Thyroid gland (tissue), 4 donors: Measurements from ENCODE around the gene COMMD8. TPM values are rescaled to one million over a fixed set of nuclear protein-coding genes. Genes with fewer than 3 reads are reported as not detected.

Experiments used
- DNase-seq, 2 donors: peaks; one replicate each; pipeline ENCODE4 v3.0.0-alpha.2; 2019
- H3K27ac ChIP-seq, 3 donors: fragments of 200-600 bp; sonication (generic); 1 replicate in 2 of 3; 2 replicates in 1 of 3; pipeline ENCODE4 v1.5.1; 2016 to 2019; ENCODE audit warnings: mild to moderate bottlenecking in 1 of 3, moderate library complexity in 1 of 3
- H3K27me3 ChIP-seq: fragments of 200-600 bp; sonication (generic); one replicate; pipeline ENCODE4 v1.5.1; 2019
- H3K36me3 ChIP-seq, 2 donors: fragments of 200-600 bp; sonication (generic); one replicate each; pipeline ENCODE4 v1.5.1; 2016 to 2019
- H3K4me1 ChIP-seq, 2 donors: fragments of 200-600 bp; sonication (generic); one replicate each; pipeline ENCODE4 v1.5.1; 2017 to 2019
- H3K4me3 ChIP-seq, 3 donors: fragments of 200-600 bp; sonication (generic); replicated peaks in 1 of 3; 1 replicate in 2 of 3; 2 replicates in 1 of 3; pipeline ENCODE4 v1.5.1; 2016; ENCODE audit warnings: mild to moderate bottlenecking in 1 of 3
- H3K9me3 ChIP-seq: fragments of 200-600 bp; sonication (generic); one replicate; pipeline ENCODE4 v1.5.1; 2017
- POLR2A ChIP-seq, 2 donors: fragments of 450-650 bp; IDR thresholded peaks; one replicate each; pipeline ENCODE4 v1.6.1; 2017; ENCODE audit warnings: antibody characterized with exemption in 2 of 2, mild to moderate bottlenecking in 2 of 2, moderate library complexity in 1 of 2
- WGBS, 2 donors: methylation state at CpG; one replicate each; pipeline ENCODE4 v1.1.5; 2017; 5-methylcytosine and 5-hydroxymethylcytosine counted together
- intact Hi-C: fragments of 100-400 bp; cut with DNase I; formaldehyde crosslinking; loops from one replicate; pipeline ENCODE4 v1.15.1; 2023
- total RNA-seq, 4 donors: library from RNA; depleted of rRNA; stranded (reverse); fragments of >200 nt; gene quantifications; one replicate each; pipeline ENCODE4 v1.2.3, GENCODE V29; 2016
- TF ChIP-seq, protein P1 (sequence below), 6 experiments: fragments of 200-600 bp in 3 of 6; fragments of 450-650 bp in 3 of 6; sonication (generic) in 3 of 6; IDR thresholded peaks; one replicate each; pipeline ENCODE4 v1.5.1; 2016 to 2019; ENCODE audit warnings: antibody characterized with exemption in 6 of 6, mild to moderate bottlenecking in 2 of 6, inconsistent platforms in 1 of 6, moderate library complexity in 1 of 6

The COMMD8 gene
- total RNA-seq, 4 donors from 2014 or later = 19.8 to 34.2 (median 28.5) TPM

DNA sequence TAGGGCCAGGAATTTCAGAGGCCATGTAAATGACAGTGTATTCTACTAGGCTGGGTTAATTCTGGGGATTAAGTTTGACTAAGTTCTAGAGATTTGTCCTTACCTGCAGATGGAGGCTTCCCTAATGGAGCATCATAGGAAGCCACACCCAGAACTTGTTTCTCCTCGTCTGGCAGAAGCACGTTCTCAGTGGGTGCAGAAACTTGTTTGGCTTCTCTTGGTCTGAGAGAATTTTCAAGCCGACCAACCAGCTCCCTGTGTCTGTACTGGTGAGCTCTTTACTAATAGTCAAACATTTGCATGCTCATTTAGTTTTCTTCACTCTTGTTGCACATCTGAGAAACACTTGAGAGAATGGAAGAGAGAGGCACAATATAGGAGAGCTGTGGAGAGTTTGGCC is 20.7 kb upstream of the COMMD8 start:
- H3K9me3 ChIP-seq = no peaks in the 10 kb centered on the region
- no peak overlapping the region for H3K4me3 ChIP-seq
- intact Hi-C loops = no loop called here
- H3K4me1 ChIP-seq = peaks cover 6 to 18% of the 10 kb centered on the region in 2 donors
- H3K27ac ChIP-seq = peak overlapping the region; percentile 89 to 92 (median 89)
- peak; percentile 15 to 26 for DNase-seq
- WGBS, 2 donors = 24 to 35% methylated on average over 3 of the region's 3 CpGs
- H3K27me3 ChIP-seq = no peaks in the 10 kb centered on the region
- no peaks in the 10 kb centered on the region for H3K36me3 ChIP-seq
- TF ChIP-seq, protein P1, sequence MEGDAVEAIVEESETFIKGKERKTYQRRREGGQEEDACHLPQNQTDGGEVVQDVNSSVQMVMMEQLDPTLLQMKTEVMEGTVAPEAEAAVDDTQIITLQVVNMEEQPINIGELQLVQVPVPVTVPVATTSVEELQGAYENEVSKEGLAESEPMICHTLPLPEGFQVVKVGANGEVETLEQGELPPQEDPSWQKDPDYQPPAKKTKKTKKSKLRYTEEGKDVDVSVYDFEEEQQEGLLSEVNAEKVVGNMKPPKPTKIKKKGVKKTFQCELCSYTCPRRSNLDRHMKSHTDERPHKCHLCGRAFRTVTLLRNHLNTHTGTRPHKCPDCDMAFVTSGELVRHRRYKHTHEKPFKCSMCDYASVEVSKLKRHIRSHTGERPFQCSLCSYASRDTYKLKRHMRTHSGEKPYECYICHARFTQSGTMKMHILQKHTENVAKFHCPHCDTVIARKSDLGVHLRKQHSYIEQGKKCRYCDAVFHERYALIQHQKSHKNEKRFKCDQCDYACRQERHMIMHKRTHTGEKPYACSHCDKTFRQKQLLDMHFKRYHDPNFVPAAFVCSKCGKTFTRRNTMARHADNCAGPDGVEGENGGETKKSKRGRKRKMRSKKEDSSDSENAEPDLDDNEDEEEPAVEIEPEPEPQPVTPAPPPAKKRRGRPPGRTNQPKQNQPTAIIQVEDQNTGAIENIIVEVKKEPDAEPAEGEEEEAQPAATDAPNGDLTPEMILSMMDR (IDR thresholded peaks at IDR 0.05) = no peak
- no peak for TF ChIP-seq POLR2A (IDR thresholded peaks at IDR 0.05)

DNA sequence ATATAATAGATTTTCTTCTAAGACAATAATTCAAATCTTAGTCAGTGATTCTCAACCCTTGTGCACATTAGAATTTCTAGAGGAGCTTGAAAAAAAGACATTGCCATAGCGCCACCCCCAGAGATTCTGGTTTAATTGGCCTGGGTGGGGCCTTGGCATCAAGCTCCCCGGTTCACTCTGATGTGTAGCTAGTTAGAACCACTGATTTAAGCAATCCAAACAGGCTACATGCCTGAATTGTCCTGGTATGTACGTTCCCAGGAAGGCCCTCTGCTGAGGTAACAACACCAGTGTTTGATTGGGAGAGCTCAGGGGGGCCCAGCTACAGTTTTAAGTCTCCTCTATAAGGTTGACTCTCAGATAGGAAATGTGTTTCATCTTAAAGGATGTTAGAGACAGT is 20.2 kb upstream of the COMMD8 start:
- Histone ChIP-seq H3K27ac (peak overlapping the region; percentile 89 to 92 (median 89)), H3K9me3 (no peaks in the 10 kb centered on the region), H3K4me1 (peaks cover 6 to 18% of the 10 kb centered on the region in 2 donors), H3K4me3 (no peak overlapping the region), H3K36me3 (no peaks in the 10 kb centered on the region), H3K27me3 (no peaks in the 10 kb centered on the region)
- peak; percentile 84 to 87 for DNase-seq
- 26 to 35% methylated on average over 3 of the region's 3 CpGs for WGBS, 2 donors
- intact Hi-C loops = no loop called here
- no peak for TF ChIP-seq POLR2A (IDR thresholded peaks at IDR 0.05)
- TF ChIP-seq, protein P1 (IDR thresholded peaks at IDR 0.05) = peak in 1 of 6 experiments; percentile 12

DNA sequence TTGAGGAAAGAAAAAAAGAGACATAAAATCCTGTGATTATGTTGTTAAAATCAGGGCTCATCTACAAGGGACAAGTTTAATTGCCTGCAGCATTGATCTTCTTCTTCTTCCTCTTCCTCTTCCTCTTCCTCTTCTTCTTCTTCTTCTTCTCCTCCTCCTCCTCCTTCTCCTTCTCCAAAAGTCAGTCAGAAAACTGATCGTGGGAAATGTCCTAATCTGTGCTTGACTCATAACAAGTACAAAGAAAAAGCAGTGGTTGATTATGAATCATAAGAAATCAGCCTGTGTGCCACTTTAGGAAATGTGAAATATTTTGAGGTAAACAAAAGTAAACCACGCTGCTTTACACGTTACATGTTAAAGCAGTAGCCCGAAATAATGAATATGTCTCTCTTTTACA is 18.8 kb upstream of the COMMD8 start:
- Histone ChIP-seq H3K9me3 (no peaks in the 10 kb centered on the region), H3K4me3 (no peak overlapping the region), H3K27me3 (no peaks in the 10 kb centered on the region), H3K36me3 (no peaks in the 10 kb centered on the region), H3K27ac (no peak overlapping the region), H3K4me1 (peaks cover 1 to 12% of the 10 kb centered on the region in 2 donors)
- TF ChIP-seq, protein P1 (IDR thresholded peaks at IDR 0.05) = no peak
- no peak for TF ChIP-seq POLR2A (IDR thresholded peaks at IDR 0.05)
- WGBS, 2 donors = 88 to 90% methylated on average over 4 of the region's 4 CpGs
- DNase-seq = no peak
- intact Hi-C loops = no loop called here

DNA sequence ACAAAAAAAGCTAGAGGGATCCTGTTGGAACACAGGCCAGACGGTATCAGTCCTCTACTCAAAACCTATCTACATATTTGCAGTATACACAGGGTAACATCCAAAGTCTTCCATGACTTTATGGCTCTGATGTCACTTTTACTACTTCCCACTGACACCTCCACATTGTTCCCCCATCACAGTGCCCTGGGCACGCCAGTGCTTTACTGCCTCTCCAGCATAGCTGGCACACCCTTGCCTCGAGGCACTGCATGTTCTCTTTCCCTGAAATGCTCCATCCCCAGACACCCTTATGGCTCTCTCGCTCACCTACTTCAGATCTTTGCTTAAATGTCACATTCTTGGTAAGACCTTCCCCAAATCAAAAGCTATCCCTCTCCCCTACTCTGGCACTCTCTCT is 15.3 kb upstream of the COMMD8 start:
- WGBS, 2 donors = 94% methylated on average over 4 of the region's 4 CpGs
- Histone ChIP-seq H3K27me3 (no peaks in the 10 kb centered on the region), H3K27ac (no peak overlapping the region), H3K4me3 (no peak overlapping the region), H3K9me3 (no peaks in the 10 kb centered on the region), H3K36me3 (no peaks in the 10 kb centered on the region), H3K4me1 (no peaks in the 10 kb centered on the region)
- TF ChIP-seq, protein P1 (IDR thresholded peaks at IDR 0.05) = no peak
- TF ChIP-seq POLR2A (IDR thresholded peaks at IDR 0.05) = no peak
- no peak for DNase-seq
- intact Hi-C loops = loop anchor here (10.0 kb wide), 1 partner anchor 86 kb away; no protein-coding TSS in a partner anchor

DNA sequence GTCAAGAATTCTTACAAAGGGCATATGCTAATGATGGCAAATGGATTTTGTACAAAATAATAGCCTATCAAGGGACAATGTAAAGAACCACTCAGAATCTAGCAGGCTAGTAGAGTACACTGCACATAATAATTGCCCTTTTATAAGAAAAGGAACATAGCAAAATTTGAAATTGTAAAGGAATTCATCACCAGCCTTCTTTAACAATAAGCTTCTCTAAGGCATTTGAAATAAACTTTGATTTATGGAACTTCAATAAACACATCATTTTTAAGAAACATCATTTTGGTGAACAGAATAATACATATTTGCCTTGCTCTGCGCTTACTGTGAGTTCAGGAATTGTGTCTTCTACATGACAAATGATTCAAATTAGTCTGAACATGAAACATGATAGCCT is 11.9 kb upstream of the COMMD8 start:
- H3K4me1 ChIP-seq = no peaks in the 10 kb centered on the region
- no peak for TF ChIP-seq POLR2A (IDR thresholded peaks at IDR 0.05)
- TF ChIP-seq, protein P1 (IDR thresholded peaks at IDR 0.05) = no peak
- H3K36me3 ChIP-seq = no peaks in the 10 kb centered on the region
- no peaks in the 10 kb centered on the region for H3K27me3 ChIP-seq
- DNase-seq = no peak
- no peak overlapping the region for H3K27ac ChIP-seq
- WGBS, 2 donors = 93 to 97% methylated on average over 1 of the region's 1 CpG
- no peak overlapping the region for H3K4me3 ChIP-seq
- no peaks in the 10 kb centered on the region for H3K9me3 ChIP-seq
- intact Hi-C loops = loop anchor here (10.0 kb wide), 1 partner anchor 89 kb away; no protein-coding TSS in a partner anchor
